ENCODE results near the gene KLHDC10.

The KLHDC10 gene

GRCh38 chr7:130069978-130070860 lies at the start of gene KLHDC10:
KLHDC10 (plus strand) TSS chr7:130070534; CDS start chr7:130070644, 110 bp downstream.
- peak; percentile 99 for DNase-seq (ENCODE audit: low read depth)
- no peak for TF ChIP-seq CTCF (IDR thresholded peaks at IDR 0.05; ENCODE audit: low read length, missing control alignments)
- peak within 1 kb of the TSS; percentile 94 for H3K4me3 ChIP-seq (replicated peaks; ENCODE audit: low read depth, low read length)

- TF ChIP-seq CTCF (IDR thresholded peaks at IDR 0.05; ENCODE audit: low read length, missing control alignments) = no peak
- no peak for DNase-seq (ENCODE audit: low read depth)
- no peak overlapping the region for H3K4me3 ChIP-seq (replicated peaks; ENCODE audit: low read depth, low read length)
Measured at GRCh38 chr7:130021105-130021834, 49.1 kb upstream of the KLHDC10 start.

GRCh38 chr7:130022115-130022514 lies 48.2 kb upstream of the KLHDC10 start:
- H3K4me3 ChIP-seq (replicated peaks; ENCODE audit: low read depth, low read length) = no peak overlapping the region
- no peak for TF ChIP-seq CTCF (IDR thresholded peaks at IDR 0.05; ENCODE audit: low read length, missing control alignments)
- no peak for DNase-seq (ENCODE audit: low read depth)

GRCh38 chr7:130022623-130023175 lies 47.6 kb upstream of the KLHDC10 start:
- TF ChIP-seq CTCF (IDR thresholded peaks at IDR 0.05; ENCODE audit: low read length, missing control alignments) = no peak
- no peak for DNase-seq (ENCODE audit: low read depth)
- H3K4me3 ChIP-seq (replicated peaks; ENCODE audit: low read depth, low read length) = no peak overlapping the region

GRCh38 chr7:130024390-130024789 lies 45.9 kb upstream of the KLHDC10 start:
- peak; percentile 48 for DNase-seq (ENCODE audit: low read depth)
- no peak for TF ChIP-seq CTCF (IDR thresholded peaks at IDR 0.05; ENCODE audit: low read length, missing control alignments)
- no peak overlapping the region for H3K4me3 ChIP-seq (replicated peaks; ENCODE audit: low read depth, low read length)

GRCh38 chr7:130032698-130033097 lies 37.6 kb upstream of the KLHDC10 start:
- no peak overlapping the region for H3K4me3 ChIP-seq (replicated peaks; ENCODE audit: low read depth, low read length)
- DNase-seq (ENCODE audit: low read depth) = no peak
- TF ChIP-seq CTCF (IDR thresholded peaks at IDR 0.05; ENCODE audit: low read length, missing control alignments) = no peak

All from fibroblast of pulmonary artery (primary cell).